Gastrocnemius medialis (tissue), 4 donors: ENCODE results near the gene EIF4H. TPM values are rescaled to one million over a fixed set of nuclear protein-coding genes. Genes with fewer than 3 reads are reported as not detected.

Source experiments
- ATAC-seq, 2 donors: fragments of 150-250 bp; one replicate each; pipeline ENCODE4 v1.9.1; 2016
- DNase-seq, 2 donors: peaks; one replicate each; pipeline ENCODE4 v3.0.0-alpha.2; 2019
- H3K27ac ChIP-seq, 4 donors: fragments of 200-600 bp; sonication (generic); 1 replicate in 1 of 4; 2 replicates in 3 of 4; pipeline ENCODE4 v1.5.1; 2016 to 2018; ENCODE audit warnings: mild to moderate bottlenecking in 2 of 4, moderate library complexity in 1 of 4
- H3K27me3 ChIP-seq, 3 donors: fragments of 200-600 bp; sonication (generic) in 2 of 3; 1 replicate in 1 of 3; 2 replicates in 2 of 3; pipeline versions ENCODE4 v1.5.1 to v1.6.0; 2016 to 2019; ENCODE audit warnings: mild to moderate bottlenecking in 1 of 3, moderate library complexity in 1 of 3
- H3K36me3 ChIP-seq, 2 donors: fragments of 200-600 bp; sonication (generic) in 1 of 2; one replicate each; pipeline ENCODE4 v1.5.1; 2017 to 2018
- H3K4me1 ChIP-seq, 2 donors: fragments of 200-600 bp; sonication (generic) in 1 of 2; one replicate each; pipeline ENCODE4 v1.5.1; 2016 to 2017; ENCODE audit warnings: mild to moderate bottlenecking in 2 of 2
- H3K4me3 ChIP-seq, 4 donors: fragments of 200-600 bp; sonication (generic) in 3 of 4; 1 replicate in 1 of 4; 2 replicates in 3 of 4; pipeline ENCODE4 v1.5.1; 2016 to 2019; ENCODE audit warnings: mild to moderate bottlenecking in 2 of 4
- H3K9me3 ChIP-seq, 3 donors: fragments of 200-600 bp; sonication (generic) in 2 of 3; 1 replicate in 1 of 3; 2 replicates in 2 of 3; pipeline ENCODE4 v1.5.1; 2016 to 2019
- CTCF ChIP-seq, 5 experiments: fragments of 450-650 bp in 3 of 5; fragments of 200-600 bp in 2 of 5; sonication (generic) in 2 of 5; IDR thresholded peaks in 4 of 5; conservative IDR thresholded peaks in 1 of 5; 1 replicate in 4 of 5; 2 replicates in 1 of 5; pipeline ENCODE4 v1.5.1; 2016 to 2019; ENCODE audit warnings: antibody characterized with exemption in 5 of 5, mild to moderate bottlenecking in 3 of 5, moderate library complexity in 3 of 5
- POLR2A ChIP-seq, 2 donors: fragments of 450-650 bp; IDR thresholded peaks; one replicate each; pipeline ENCODE4 v1.6.1; 2017; ENCODE audit warnings: antibody characterized with exemption in 2 of 2, mild to moderate bottlenecking in 2 of 2, moderate library complexity in 2 of 2
- in situ Hi-C, 4 donors: fragments of 200-750 bp; cut with MboI; loops; one replicate each; pipeline versions ENCODE4 v1.15.0 to v1.8.0; 2017; ENCODE audit warnings: low sequenced_read_pairs in 4 of 4
- intact Hi-C: fragments of 100-400 bp; cut with DNase I; formaldehyde crosslinking; loops from one replicate; pipeline ENCODE4 v1.15.1; 2023; ENCODE audit warnings: low total_unique reads
- total RNA-seq, 4 donors: library from RNA; depleted of rRNA; stranded (reverse); fragments of >200 nt; gene quantifications; one replicate each; pipeline versions ENCODE4 v1.1.0 to v1.2.3, GENCODE V29; 2016

EIF4H gene
- total RNA-seq, 4 donors from 2014 or later: 247 to 430 (median 309) TPM

- peaks cover 97 to 99% of the 10 kb centered on the region in 2 donors for H3K4me1 ChIP-seq
- ATAC-seq: no peak
- intact Hi-C loops: loop anchor here (5.0 kb wide), 1 partner anchor 115 kb away; no protein-coding TSS in a partner anchor
These were observed 7.7 kb downstream of the EIF4H start for GRCh38 chr7:74181821-74182220.

GRCh38 chr7:74182453-74183090, 8.4 kb downstream of the EIF4H start:
- DNase-seq: peak in 1 of 2 donors; percentile 29
- intact Hi-C loops (loop anchor here (5.0 kb wide), 1 partner anchor 115 kb away; no protein-coding TSS in a partner anchor), in situ Hi-C loops (loop anchor here in 1 of 4 donors (25.0 kb wide), 1 partner anchor 480 kb away; the partner anchor contains the start of gene GTF2I)
- H3K9me3 ChIP-seq: no peaks in the 10 kb centered on the region
- peak overlapping the region; percentile 85 to 99 (median 94) for H3K27ac ChIP-seq
- H3K36me3 ChIP-seq: no peaks in the 10 kb centered on the region
- ATAC-seq: peak in 1 of 2 donors; percentile 20
- H3K4me3 ChIP-seq: no peak overlapping the region
- H3K27me3 ChIP-seq: no peaks in the 10 kb centered on the region
- H3K4me1 ChIP-seq: peaks cover 97 to 99% of the 10 kb centered on the region in 2 donors
- TF ChIP-seq CTCF (IDR thresholded peaks at IDR 0.05 in 4 of 5, conservative IDR thresholded peaks at IDR 0.05 in 1 of 5) (no peak), POLR2A (IDR thresholded peaks at IDR 0.05) (no peak)

More at GRCh38 chr7:74181821-74182220, 7.7 kb downstream of the EIF4H start:
- no peaks in the 10 kb centered on the region for H3K27me3 ChIP-seq
- in situ Hi-C loops: loop anchor here in 1 of 4 donors (25.0 kb wide), 1 partner anchor 480 kb away; the partner anchor contains the start of gene GTF2I
- peak overlapping the region; percentile 85 to 99 (median 94) for H3K27ac ChIP-seq
- peak in 1 of 2 donors; percentile 52 for DNase-seq
- no peaks in the 10 kb centered on the region for H3K9me3 ChIP-seq
- H3K36me3 ChIP-seq: no peaks in the 10 kb centered on the region
- TF ChIP-seq POLR2A (IDR thresholded peaks at IDR 0.05) (no peak), CTCF (IDR thresholded peaks at IDR 0.05 in 4 of 5, conservative IDR thresholded peaks at IDR 0.05 in 1 of 5) (no peak)
- no peak overlapping the region for H3K4me3 ChIP-seq

GRCh38 chr7:74183142-74183541, 9.0 kb downstream of the EIF4H start:
- in situ Hi-C loops (loop anchor here in 1 of 4 donors (25.0 kb wide), 1 partner anchor 479 kb away; the partner anchor contains the start of gene GTF2I), intact Hi-C loops (loop anchor here (5.0 kb wide), 1 partner anchor 116 kb away; no protein-coding TSS in a partner anchor)
- peak overlapping the region; percentile 85 to 99 (median 94) for H3K27ac ChIP-seq
- no peak for TF ChIP-seq CTCF (IDR thresholded peaks at IDR 0.05 in 4 of 5, conservative IDR thresholded peaks at IDR 0.05 in 1 of 5)
- no peak for TF ChIP-seq POLR2A (IDR thresholded peaks at IDR 0.05)
- H3K4me3 ChIP-seq: no peak overlapping the region
- DNase-seq: no peak
- ATAC-seq: no peak
- H3K4me1 ChIP-seq: peaks cover 97 to 99% of the 10 kb centered on the region in 2 donors
- peaks cover 0 to under 1% of the 10 kb centered on the region in 2 donors for H3K36me3 ChIP-seq
- no peaks in the 10 kb centered on the region for H3K9me3 ChIP-seq
- H3K27me3 ChIP-seq: no peaks in the 10 kb centered on the region

- Histone ChIP-seq H3K27me3 (no peaks in the 10 kb centered on the region), H3K36me3 (peaks cover 0 to 7% of the 10 kb centered on the region in 2 donors), H3K9me3 (no peaks in the 10 kb centered on the region), H3K27ac (peak overlapping the region; percentile 85 to 99 (median 94)), H3K4me3 (no peak overlapping the region), H3K4me1 (peaks cover 98 to 99% of the 10 kb centered on the region in 2 donors)
- in situ Hi-C loops (loop anchor here in 1 of 4 donors (25.0 kb wide), 1 partner anchor 478 kb away; the partner anchor contains the start of gene GTF2I), intact Hi-C loops (loop anchor here (5.0 kb wide), 1 partner anchor 117 kb away; no protein-coding TSS in a partner anchor)
- TF ChIP-seq POLR2A (IDR thresholded peaks at IDR 0.05): no peak
- no peak for TF ChIP-seq CTCF (IDR thresholded peaks at IDR 0.05 in 4 of 5, conservative IDR thresholded peaks at IDR 0.05 in 1 of 5)
- DNase-seq (no peak), ATAC-seq (no peak)
These were observed 9.7 kb downstream of the EIF4H start for GRCh38 chr7:74183653-74184450.
